ENCODE data around the gene CERS2. TPM values are rescaled to one million over a fixed set of nuclear protein-coding genes. Genes with fewer than 3 reads are reported as not detected.

CERS2 gene
- total and polyA plus RNA-seq, 8 donors = 75.0 to 155 (median 106) TPM

GRCh38 chr1:150981805-150982712 lies 7.4 kb upstream of the CERS2 start, which contains the start of gene ANXA9:
ANXA9 (plus strand) TSS chr1:150982292; CDS start chr1:150983106, 814 bp downstream.
- WGBS, 2 donors = 47 to 48% methylated on average over 12 of the region's 12 CpGs
- ATAC-seq (peak; percentile 31 to 67 (median 60)), FAIRE-seq (no peak), DNase-seq (peak in 5 of 6 donors; percentile 60 to 85 (median 81))
- H3K27me3 ChIP-seq = no peaks in the 10 kb centered on the region
- H3K9me3 ChIP-seq = no peaks in the 10 kb centered on the region
- peak within 1 kb of the TSS; percentile 53 to 77 (median 64) for H3K27ac ChIP-seq
- TF ChIP-seq CTCF (IDR thresholded peaks at IDR 0.05) = no peak
- H3K4me3 ChIP-seq = peak within 1 kb of the TSS in 3 of 4 donors; percentile 12 to 34 (median 22)
- H3K36me3 ChIP-seq = no peaks in the 10 kb centered on the region
- peaks cover 0 to 13% (median 5%) of the 10 kb centered on the region in 3 donors for H3K4me1 ChIP-seq
- intact Hi-C loops (cut with DNase I) = no loop called here

- Histone ChIP-seq H3K27ac (peak overlapping the region; percentile 43 to 77 (median 67)), H3K27me3 (no peaks in the 10 kb centered on the region), H3K9me3 (no peaks in the 10 kb centered on the region), H3K4me1 (peaks cover 0 to 14% (median 5%) of the 10 kb centered on the region in 3 donors), H3K4me3 (no peak overlapping the region), H3K36me3 (no peaks in the 10 kb centered on the region)
- ATAC-seq (peak; percentile 30 to 61 (median 50)), FAIRE-seq (no peak), DNase-seq (peak in 4 of 6 donors; percentile 48 to 68 (median 64))
- WGBS, 2 donors = 66 to 72% methylated on average over 6 of the region's 6 CpGs
- intact Hi-C loops (cut with DNase I) = no loop called here
- TF ChIP-seq CTCF (IDR thresholded peaks at IDR 0.05) = no peak
These were observed 6.7 kb upstream of the CERS2 start for GRCh38 chr1:150981177-150981804.

GRCh38 chr1:150979092-150980056 lies 4.7 kb upstream of the CERS2 start:
- Histone ChIP-seq H3K27ac (peak overlapping the region; percentile 31 to 77 (median 48)), H3K27me3 (no peaks in the 10 kb centered on the region), H3K36me3 (no peaks in the 10 kb centered on the region), H3K4me3 (peak overlapping the region in 2 of 4 donors; percentile 16 to 35), H3K4me1 (peaks cover 0 to 17% (median 5%) of the 10 kb centered on the region in 3 donors), H3K9me3 (no peaks in the 10 kb centered on the region)
- FAIRE-seq (peak; percentile 41), DNase-seq (peak; percentile 81 to 91 (median 87)), ATAC-seq (peak; percentile 29 to 66 (median 58))
- WGBS, 2 donors = 14% methylated on average over 23 of the region's 23 CpGs
- intact Hi-C loops (cut with DNase I) = no loop called here
- peak; percentile 99 to 100 (median 100) for TF ChIP-seq CTCF (IDR thresholded peaks at IDR 0.05)

- peak; percentile 49 to 82 (median 76) for DNase-seq
- peak in 2 of 4 donors; percentile 34 to 49 for ATAC-seq
- intact Hi-C loops (cut with DNase I) = no loop called here
- peaks cover 7 to 25% (median 9%) of the 10 kb centered on the region in 3 donors for H3K4me1 ChIP-seq
- no peaks in the 10 kb centered on the region for H3K9me3 ChIP-seq
- 53 to 58% methylated on average over 11 of the region's 11 CpGs for WGBS, 2 donors
- no peak overlapping the region for H3K4me3 ChIP-seq
- peak overlapping the region in 2 of 4 donors; percentile 51 to 73 for H3K27ac ChIP-seq
- no peaks in the 10 kb centered on the region for H3K36me3 ChIP-seq
- no peak for TF ChIP-seq CTCF (IDR thresholded peaks at IDR 0.05)
- H3K27me3 ChIP-seq = no peaks in the 10 kb centered on the region
- FAIRE-seq = no peak
These were observed 2.5 kb upstream of the CERS2 start for GRCh38 chr1:150976879-150977694.

Data from pancreas (tissue), 10 donors.